Endothelial cell of umbilical vein (primary cell): Measurements from ENCODE around the gene EIF3B. TPM values are rescaled to one million over a fixed set of nuclear protein-coding genes. Genes with fewer than 3 reads are reported as not detected.

ENCODE experiments used
- BruUV-seq: library from RNA; stranded (reverse); fragments of 400-500 nt; replicated peaks from 2 replicates; lab custom pipeline; 2021; lab: Mats Ljungman, UMichigan
- CTCF ChIA-PET: fragments of 300-600, 350-600 bp; sonication (Branson Sonifier 250); formaldehyde crosslinking; loops from one replicate; lab custom pipeline; 2021; ENCODE audit warnings: antibody characterized with exemption, inconsistent platforms; lab: Charles Lee
- POLR2A ChIA-PET: fragments of 300-600, 350-600 bp; sonication (Branson Sonifier 250); formaldehyde crosslinking; loops from one replicate; lab custom pipeline; 2021; ENCODE audit warnings: antibody characterized with exemption, inconsistent platforms; lab: Charles Lee
- DNase-seq: peaks from one replicate; pipeline ENCODE4 v3.0.0-alpha.2; 2011; ENCODE audit warnings: low read depth, low spot score
- FAIRE-seq: peaks from 2 replicates; lab custom pipeline; 2011; peaks lifted over from hg19 to GRCh38; lab: Jason Lieb, UNC
- H2AFZ ChIP-seq: 2 replicates; pipeline ENCODE4 v1.6.0; 2012; ENCODE audit warnings: low read depth, low read length, control low read depth, inconsistent platforms
- H3K27ac ChIP-seq: 2 replicates; pipeline ENCODE4 v1.5.1; 2011; ENCODE audit warnings: low read depth, mild to moderate bottlenecking, control low read depth, low read length, moderate library complexity; ENCODE audit not compliant: insufficient read depth
- H3K27me3 ChIP-seq, 2 experiments: 2 replicates each; pipeline versions ENCODE4 v1.6.0 to v1.6.1; 2011; ENCODE audit warnings: low read length in 2 of 2, mixed read lengths in 1 of 2; ENCODE audit not compliant: control insufficient read depth in 2 of 2, insufficient read depth in 2 of 2
- H3K36me3 ChIP-seq, 2 experiments: 2 replicates in 1 of 2; 3 replicates in 1 of 2; pipeline ENCODE4 v1.5.1; 2011; ENCODE audit warnings: low read length in 2 of 2, mild to moderate bottlenecking in 1 of 2, moderate library complexity in 1 of 2; ENCODE audit not compliant: control insufficient read depth in 2 of 2, insufficient read depth in 2 of 2; ENCODE audit errors: extremely low read depth in 1 of 2
- H3K4me1 ChIP-seq: 3 replicates; pipeline ENCODE4 v1.5.1; 2011; ENCODE audit warnings: mild to moderate bottlenecking, low read length; ENCODE audit not compliant: control insufficient read depth, insufficient read depth; ENCODE audit errors: extremely low read depth
- H3K4me2 ChIP-seq: 2 replicates; pipeline ENCODE4 v1.6.1; 2011; ENCODE audit warnings: low read length, control low read depth, mixed read lengths; ENCODE audit not compliant: insufficient read depth
- H3K4me3 ChIP-seq, 3 experiments: fragments of 200-600 bp in 1 of 3; sonication (generic), shearing (Covaris generic) in 1 of 3; replicated peaks in 1 of 3; 2 replicates each; pipeline ENCODE4 v1.5.1; 2011 to 2016; ENCODE audit warnings: control low read depth in 3 of 3, low read length in 3 of 3, mild to moderate bottlenecking in 2 of 3, inconsistent platforms in 1 of 3, low read depth in 1 of 3, moderate library complexity in 1 of 3; ENCODE audit not compliant: insufficient read depth in 1 of 3
- H3K79me2 ChIP-seq: 2 replicates; pipeline ENCODE4 v1.6.0; 2012; ENCODE audit warnings: low read length, inconsistent platforms; ENCODE audit not compliant: control insufficient read depth, insufficient read depth
- H3K9ac ChIP-seq: replicated peaks from 2 replicates; pipeline ENCODE3; 2011; ENCODE audit warnings: low read length, control low read depth; ENCODE audit not compliant: insufficient read depth; ENCODE audit errors: extremely low read depth
- H3K9me1 ChIP-seq: replicated peaks from 3 replicates; pipeline ENCODE4 v1.6.0; 2011; ENCODE audit warnings: mild to moderate bottlenecking, low read length; ENCODE audit not compliant: control insufficient read depth, insufficient read depth; ENCODE audit errors: extremely low read depth
- H3K9me3 ChIP-seq: replicated peaks from 2 replicates; pipeline ENCODE4 v1.5.1; 2012; ENCODE audit warnings: low read length, inconsistent platforms; ENCODE audit not compliant: control insufficient read depth, insufficient read depth
- H4K20me1 ChIP-seq: replicated peaks from 2 replicates; pipeline ENCODE3; 2011; ENCODE audit warnings: mild to moderate bottlenecking, low read length; ENCODE audit not compliant: control insufficient read depth, insufficient read depth; ENCODE audit errors: extremely low read depth
- CTCF ChIP-seq, 2 donors: IDR thresholded peaks; 1 replicate in 1 of 2; 2 replicates in 1 of 2; pipeline ENCODE4 v1.5.1; 2011; ENCODE audit warnings: low read length in 2 of 2, mild to moderate bottlenecking in 2 of 2, moderate library complexity in 2 of 2, control low read depth in 1 of 2, inconsistent platforms in 1 of 2, low read depth in 1 of 2; ENCODE audit not compliant: insufficient read depth in 1 of 2; ENCODE audit errors: extremely low read depth in 1 of 2
- EZH2 ChIP-seq: IDR thresholded peaks from 2 replicates; pipeline ENCODE4 v1.6.1; 2012; ENCODE audit warnings: borderline replicate concordance, low read depth, mild to moderate bottlenecking, moderate library complexity, low read length, inconsistent platforms; ENCODE audit not compliant: severe bottlenecking
- FOS ChIP-seq: IDR thresholded peaks from 2 replicates; pipeline ENCODE4 v1.6.1; 2011; ENCODE audit warnings: mild to moderate bottlenecking, low read length, moderate library complexity, borderline replicate concordance; ENCODE audit not compliant: insufficient read depth
- GATA2 ChIP-seq: IDR thresholded peaks from 2 replicates; pipeline ENCODE4 v1.7.0; 2011; ENCODE audit warnings: low read depth, mild to moderate bottlenecking, moderate library complexity, mixed read lengths, low read length; ENCODE audit not compliant: insufficient read length, insufficient read depth
- JUN ChIP-seq: IDR thresholded peaks from 2 replicates; pipeline ENCODE4 v1.6.1; 2011; ENCODE audit warnings: borderline replicate concordance, low read depth; ENCODE audit not compliant: insufficient read length, insufficient read depth
- MYC ChIP-seq: IDR thresholded peaks from one replicate; pipeline ENCODE4 v1.6.1; 2011; ENCODE audit warnings: mild to moderate bottlenecking, low read depth, low read length
- POLR2A ChIP-seq: IDR thresholded peaks from 2 replicates; pipeline ENCODE4 v1.6.1; 2012; ENCODE audit warnings: low read depth, mild to moderate bottlenecking, control low read depth, low read length
- POLR2AphosphoS5 ChIP-seq: IDR thresholded peaks from 2 replicates; pipeline ENCODE4 v1.6.1; 2012; ENCODE audit warnings: low read depth, mild to moderate bottlenecking, control low read depth, low read length, moderate library complexity; ENCODE audit not compliant: insufficient read depth
- dilution Hi-C: fragments of 300-500 bp; cut with MboI; formaldehyde crosslinking; loops from one replicate; pipeline ENCODE4 v1.15.0; 2019; ENCODE audit warnings: low sequenced_read_pairs; ENCODE audit not compliant: extremely low pct_ligation_motif_present
- intact Hi-C: fragments of 100-400 bp; cut with micrococcal nuclease; formaldehyde crosslinking; loops from one replicate; pipeline ENCODE4 v1.10.0; 2022
- polyA plus RNA-seq, 4 experiments: library from polyadenylated mRNA; depleted of rRNA in 3 of 4; stranded (reverse) in 3 of 4; unstranded in 1 of 4; fragments of >200 nt; gene quantifications; 2 replicates each; pipeline versions ENCODE4 v1.2.1 to v1.2.3, GENCODE V29; 2011 to 2012; ENCODE audit warnings: missing spikeins in 1 of 4
- total RNA-seq: library from RNA; stranded (reverse); gene quantifications from 2 replicates; pipeline ENCODE4 v1.2.3, GENCODE V29; 2021
- TF ChIP-seq, protein P1 (sequence below): IDR thresholded peaks from 2 replicates; pipeline ENCODE4 v1.6.1; 2011; ENCODE audit not compliant: insufficient read depth, insufficient read length

The EIF3B gene
- total and polyA plus RNA-seq, 2 donors (not counting 3 experiments of a cell fraction or from before 2014, with no cell fraction given) = 104 to 207 TPM

DNA sequence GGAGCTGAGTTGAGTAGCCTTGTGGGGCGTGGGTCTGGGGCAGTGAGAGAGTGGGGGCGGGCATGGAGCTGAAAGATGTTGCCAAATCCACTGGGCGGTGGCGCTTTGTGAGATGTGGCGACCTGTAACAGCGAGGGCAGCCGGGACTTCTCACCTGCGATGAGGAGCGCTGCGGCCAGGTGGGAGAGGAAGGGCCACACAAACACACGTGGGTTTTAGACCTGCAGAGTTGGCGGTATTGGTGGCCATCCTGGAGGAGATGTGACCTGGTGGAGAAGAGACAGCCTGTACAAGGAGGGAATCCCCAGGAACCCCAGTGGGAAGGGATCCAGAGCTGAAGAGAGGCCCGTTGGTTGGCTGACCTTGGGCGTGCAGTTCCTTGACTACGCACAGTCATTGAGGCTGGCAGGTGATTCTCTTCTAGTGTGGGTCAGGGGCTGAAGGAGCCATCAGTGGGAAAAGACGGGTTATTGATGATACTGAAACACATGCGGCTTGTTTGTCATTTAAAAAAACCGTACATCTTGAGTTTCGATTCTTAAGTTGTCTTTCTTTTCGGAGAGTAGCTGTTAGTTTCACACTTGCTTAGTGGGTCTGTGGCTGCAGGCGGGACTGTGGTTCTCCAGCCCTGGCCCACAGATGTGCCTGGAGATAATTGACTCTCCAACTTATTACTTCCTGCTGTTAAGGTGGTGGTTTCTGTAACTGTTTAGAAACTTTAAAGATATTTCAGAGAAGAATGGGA, 51.1 kb downstream of the EIF3B start:
- BruUV-seq = no TSS peak
- DNase-seq = no peak
- Histone ChIP-seq H3K9ac (no peak overlapping the region), H3K79me2 (peaks cover 5% of the 10 kb centered on the region), H3K27me3 (no peaks in the 10 kb centered on the region), H2AFZ (no peak overlapping the region), H3K4me1 (peaks cover 32% of the 10 kb centered on the region), H3K27ac (no peak overlapping the region), H4K20me1 (no peaks in the 10 kb centered on the region), H3K9me3 (no peaks in the 10 kb centered on the region), H3K4me3 (no peak overlapping the region), H3K4me2 (no peak overlapping the region), H3K9me1 (no peaks in the 10 kb centered on the region), H3K36me3 (no peaks in the 10 kb centered on the region)
- ChIA-PET CTCF (interaction anchor here (1.4 to 2.5 kb wide), 2 partner anchors 26 to 63 kb away, joined by 6 to 11 read pairs; no protein-coding TSS in a partner anchor), POLR2A (interaction anchor here (0.8 kb wide), 1 partner anchor 50 kb away, joined by 3 read pairs; no protein-coding TSS in a partner anchor)
- intact Hi-C loops = loop anchor here (10.0 kb wide), 1 partner anchor 119 kb away; no protein-coding TSS in a partner anchor
- TF ChIP-seq MYC (no peak), POLR2A (no peak), CTCF (IDR thresholded peaks at IDR 0.05; ENCODE audit: extremely low read depth in 1 of 2, insufficient read depth in 1 of 2, low read depth in 1 of 2, low read length in 2 of 2) (no peak), FOS (no peak), GATA2 (no peak), JUN (no peak), POLR2AphosphoS5 (no peak), EZH2 (no peak)
- TF ChIP-seq, protein P1, sequence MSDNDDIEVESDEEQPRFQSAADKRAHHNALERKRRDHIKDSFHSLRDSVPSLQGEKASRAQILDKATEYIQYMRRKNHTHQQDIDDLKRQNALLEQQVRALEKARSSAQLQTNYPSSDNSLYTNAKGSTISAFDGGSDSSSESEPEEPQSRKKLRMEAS = no peak
- FAIRE-seq = no peak
- dilution Hi-C loops = no loop called here
